Lung (tissue), 16 donors: ENCODE results near the gene IFNA7. TPM values are rescaled to one million over a fixed set of nuclear protein-coding genes. Genes with fewer than 3 reads are reported as not detected.
"Not testable (repeated sequence)": the region's sequence is repeated elsewhere in the genome, so short reads cannot be mapped to it uniquely, and the experiment has no call there.

Source experiments
- ATAC-seq: fragments of 200-7000 bp; cut with Tn5 transposase; one replicate; pipeline ENCODE4 v1.9.1; 2020; ENCODE audit warnings: moderate number of reproducible peaks; ENCODE audit not compliant: insufficient read depth, low FRiP score
- DNase-seq, 3 donors: peaks; one replicate each; pipeline ENCODE4 v3.0.0-alpha.2; 2013 to 2017
- H3K27ac ChIP-seq, 2 donors: one replicate each; pipeline ENCODE4 v1.5.1; 2013; ENCODE audit warnings: mild to moderate bottlenecking in 2 of 2, moderate library complexity in 2 of 2, control low read depth in 1 of 2, inconsistent platforms in 1 of 2, low read depth in 1 of 2, low read length in 1 of 2
- H3K27me3 ChIP-seq, 3 donors: one replicate each; pipeline ENCODE4 v1.5.1; 2013; ENCODE audit warnings: low read length in 2 of 3; ENCODE audit not compliant: control insufficient read depth in 3 of 3, insufficient read depth in 3 of 3
- H3K36me3 ChIP-seq, 4 donors: one replicate each; pipeline ENCODE4 v1.5.1; 2013; ENCODE audit warnings: low read length in 4 of 4, mild to moderate bottlenecking in 1 of 4, moderate library complexity in 1 of 4; ENCODE audit not compliant: control insufficient read depth in 4 of 4, insufficient read depth in 4 of 4
- H3K4me1 ChIP-seq, 5 donors: one replicate each; pipeline ENCODE4 v1.5.1; 2013; ENCODE audit warnings: low read length in 5 of 5, mild to moderate bottlenecking in 2 of 5, moderate library complexity in 1 of 5; ENCODE audit not compliant: control insufficient read depth in 5 of 5, insufficient read depth in 5 of 5
- H3K4me3 ChIP-seq: one replicate; pipeline ENCODE4 v1.5.1; 2013; ENCODE audit warnings: mild to moderate bottlenecking, control low read depth, moderate library complexity
- H3K9ac ChIP-seq, 2 donors: one replicate each; pipeline ENCODE4 v1.5.1; 2013; ENCODE audit warnings: low read length in 2 of 2, control low read depth in 1 of 2; ENCODE audit not compliant: insufficient read depth in 1 of 2
- H3K9me3 ChIP-seq, 4 donors: one replicate each; pipeline ENCODE4 v1.5.1; 2013; ENCODE audit warnings: low read length in 3 of 4, mild to moderate bottlenecking in 1 of 4, moderate library complexity in 1 of 4; ENCODE audit not compliant: control insufficient read depth in 4 of 4, insufficient read depth in 3 of 4
- CTCF ChIP-seq: IDR thresholded peaks from 2 replicates; pipeline ENCODE4 v1.5.1; 2012; ENCODE audit warnings: mild to moderate bottlenecking; ENCODE audit errors: control extremely low read depth, extremely low read depth
- WGBS, 2 donors: extraction: QIAGEN DNeasy Blood & Tissue Kit; methylation state at CpG; one replicate each; pipeline ENCODE4 v1.1.7; 2013; 5-methylcytosine and 5-hydroxymethylcytosine counted together
- long read RNA-seq, 5 donors: transcript quantifications; one replicate each; lab custom pipeline, GENCODE V29; 2026
- polyA plus RNA-seq, 2 donors: library from polyadenylated mRNA; stranded (reverse); fragments of 200-250 nt; gene quantifications; one replicate each; pipeline ENCODE4 v1.2.1, GENCODE V29; 2013
- total RNA-seq, 2 donors: library from RNA; depleted of rRNA in 1 of 2; stranded (reverse); fragments of >200 nt in 1 of 2; gene quantifications; one replicate each; pipeline ENCODE4 v1.2.1, GENCODE V29; 2014 to 2021
- donor health status: control.
- donor health status: control.
- donor health status: Bipolar disorder and iron deficiency.
- donor health status: healthy.
- donor health status: DM: yes; HTN: yes; CAD: no.

IFNA7 gene
- not detected for total RNA-seq
- not detected for polyA plus RNA-seq
- long read RNA-seq, donor 1 = 0 reads
- long read RNA-seq, donor 2 = 0 reads
- long read RNA-seq, donor 3 = 0 reads
- long read RNA-seq, donor 4 = 0 reads
- long read RNA-seq, donor 5 = 0 reads

GRCh38 chr9:21202105-21202504 lies at the start of gene IFNA7:
Gene IFNA7 (minus strand): TSS chr9:21202205. CDS start chr9:21202165, 40 bp downstream.
- DNase-seq, H3K36me3 ChIP-seq, H3K9me3 ChIP-seq, ATAC-seq, H3K4me3 ChIP-seq, H3K27ac ChIP-seq, H3K27me3 ChIP-seq, H3K4me1 ChIP-seq, H3K9ac ChIP-seq: not testable (repeated sequence)
- 71 to 85% methylated on average over 4 of the region's 4 CpGs for WGBS, 2 donors

- DNase-seq (no peak), ATAC-seq (no peak)
- Histone ChIP-seq H3K4me1 (peaks cover 0 to 3% (median 0%) of the 10 kb centered on the region in 5 donors), H3K27ac (no peak overlapping the region), H3K4me3 (no peak overlapping the region), H3K27me3 (peaks cover 0 to 2% (median 0%) of the 10 kb centered on the region in 3 donors), H3K9me3 (no peaks in the 10 kb centered on the region), H3K36me3 (no peaks in the 10 kb centered on the region), H3K9ac (no peak overlapping the region)
- no peak for TF ChIP-seq CTCF
- 71 to 92% methylated on average over 4 of the region's 4 CpGs for WGBS, 2 donors
Measured at GRCh38 chr9:21251638-21252037, 49.6 kb upstream of the IFNA7 start.

GRCh38 chr9:21251190-21251589 lies 49.2 kb upstream of the IFNA7 start:
- no peak overlapping the region for H3K9ac ChIP-seq
- DNase-seq = no peak
- WGBS, 2 donors = 43 to 78% methylated on average over 1 of the region's 1 CpG

GRCh38 chr9:21244836-21245235 lies 42.8 kb upstream of the IFNA7 start:
- no peaks in the 10 kb centered on the region for H3K36me3 ChIP-seq
- ATAC-seq (no peak), DNase-seq (no peak)
- WGBS, 2 donors = 39 to 43% methylated on average over 2 of the region's 2 CpGs
- H3K4me3 ChIP-seq = no peak overlapping the region
- no peak overlapping the region for H3K27ac ChIP-seq
- H3K9me3 ChIP-seq = no peaks in the 10 kb centered on the region
- TF ChIP-seq CTCF = no peak
- no peaks in the 10 kb centered on the region for H3K27me3 ChIP-seq
- no peak overlapping the region for H3K9ac ChIP-seq
- H3K4me1 ChIP-seq = no peaks in the 10 kb centered on the region

More at GRCh38 chr9:21251190-21251589, 49.2 kb upstream of the IFNA7 start:
- no peak for ATAC-seq
- Histone ChIP-seq H3K27me3 (no peaks in the 10 kb centered on the region), H3K9me3 (no peaks in the 10 kb centered on the region), H3K36me3 (no peaks in the 10 kb centered on the region), H3K4me3 (no peak overlapping the region), H3K4me1 (peaks cover 0 to 3% (median 0%) of the 10 kb centered on the region in 5 donors), H3K27ac (no peak overlapping the region)
- no peak for TF ChIP-seq CTCF
